ENCODE data around the gene FMN1. TPM values are rescaled to one million over a fixed set of nuclear protein-coding genes. Genes with fewer than 3 reads are reported as not detected.

The FMN1 gene
- total RNA-seq, 2 donors from 2014 or later = 26.9 to 27.5 TPM

GRCh38 chr15:32819448-32819847, 375.1 kb downstream of the FMN1 start:
- ATAC-seq (ENCODE audit: insufficient number of reproducible peaks, low FRiP score, low read depth) = no peak

DNA sequence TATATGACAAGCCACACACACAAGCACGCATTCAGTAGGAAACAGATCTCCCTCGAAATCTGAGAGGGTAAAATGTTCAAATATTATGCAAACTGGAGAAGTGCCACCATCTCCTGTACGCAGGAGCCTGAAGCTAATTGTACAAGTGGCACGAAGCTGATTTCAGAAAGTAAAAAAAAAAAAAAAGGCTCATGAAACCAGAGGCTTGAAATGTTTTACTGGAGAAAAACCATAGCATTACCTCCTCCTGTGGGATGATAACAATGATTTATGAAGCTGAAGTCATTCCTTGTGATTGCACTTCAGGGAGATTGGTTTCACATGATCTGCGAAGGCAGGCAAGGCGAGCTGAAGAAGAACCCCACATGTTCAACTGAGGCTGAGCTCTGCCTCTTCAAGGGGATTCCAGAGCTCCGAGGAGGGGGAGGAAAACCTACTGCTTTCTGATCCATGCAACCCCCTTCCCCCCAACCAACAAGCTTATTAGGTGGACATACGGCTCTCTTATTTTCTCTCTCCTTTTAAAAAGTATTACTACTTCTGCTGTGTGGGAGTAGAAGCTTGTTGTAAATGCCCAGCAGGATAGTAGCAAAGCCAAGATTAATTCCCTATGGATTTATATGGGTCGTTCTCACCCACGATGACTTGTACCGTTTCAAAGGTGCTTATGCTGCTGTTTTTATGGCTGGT, 375.6 kb downstream of the FMN1 start:
- Histone ChIP-seq H3K36me3 (no peaks in the 10 kb centered on the region), H3K9me3 (no peaks in the 10 kb centered on the region), H3K27ac (no peak overlapping the region), H3K27me3 (replicated peaks; ENCODE audit: insufficient read depth) (no peaks in the 10 kb centered on the region), H3K4me3 (no peak overlapping the region), H3K4me1 (ENCODE audit: control insufficient read depth in 1 of 2, low read depth in 2 of 2) (no peaks in the 10 kb centered on the region)
- ATAC-seq (ENCODE audit: insufficient number of reproducible peaks, low FRiP score, low read depth) = no peak
- TF ChIP-seq, protein P1, sequence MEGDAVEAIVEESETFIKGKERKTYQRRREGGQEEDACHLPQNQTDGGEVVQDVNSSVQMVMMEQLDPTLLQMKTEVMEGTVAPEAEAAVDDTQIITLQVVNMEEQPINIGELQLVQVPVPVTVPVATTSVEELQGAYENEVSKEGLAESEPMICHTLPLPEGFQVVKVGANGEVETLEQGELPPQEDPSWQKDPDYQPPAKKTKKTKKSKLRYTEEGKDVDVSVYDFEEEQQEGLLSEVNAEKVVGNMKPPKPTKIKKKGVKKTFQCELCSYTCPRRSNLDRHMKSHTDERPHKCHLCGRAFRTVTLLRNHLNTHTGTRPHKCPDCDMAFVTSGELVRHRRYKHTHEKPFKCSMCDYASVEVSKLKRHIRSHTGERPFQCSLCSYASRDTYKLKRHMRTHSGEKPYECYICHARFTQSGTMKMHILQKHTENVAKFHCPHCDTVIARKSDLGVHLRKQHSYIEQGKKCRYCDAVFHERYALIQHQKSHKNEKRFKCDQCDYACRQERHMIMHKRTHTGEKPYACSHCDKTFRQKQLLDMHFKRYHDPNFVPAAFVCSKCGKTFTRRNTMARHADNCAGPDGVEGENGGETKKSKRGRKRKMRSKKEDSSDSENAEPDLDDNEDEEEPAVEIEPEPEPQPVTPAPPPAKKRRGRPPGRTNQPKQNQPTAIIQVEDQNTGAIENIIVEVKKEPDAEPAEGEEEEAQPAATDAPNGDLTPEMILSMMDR (IDR thresholded peaks at IDR 0.05) = no peak
- DNase-seq (ENCODE audit: low spot score) = no peak

More at GRCh38 chr15:32819448-32819847, 375.1 kb downstream of the FMN1 start:
- no peak for DNase-seq (ENCODE audit: low spot score)
- Histone ChIP-seq H3K9me3 (no peaks in the 10 kb centered on the region), H3K4me1 (ENCODE audit: control insufficient read depth in 1 of 2, low read depth in 2 of 2) (no peaks in the 10 kb centered on the region), H3K4me3 (no peak overlapping the region), H3K27ac (no peak overlapping the region), H3K36me3 (no peaks in the 10 kb centered on the region), H3K27me3 (replicated peaks; ENCODE audit: insufficient read depth) (no peaks in the 10 kb centered on the region)
- TF ChIP-seq, protein P1 (IDR thresholded peaks at IDR 0.05) = no peak

DNA sequence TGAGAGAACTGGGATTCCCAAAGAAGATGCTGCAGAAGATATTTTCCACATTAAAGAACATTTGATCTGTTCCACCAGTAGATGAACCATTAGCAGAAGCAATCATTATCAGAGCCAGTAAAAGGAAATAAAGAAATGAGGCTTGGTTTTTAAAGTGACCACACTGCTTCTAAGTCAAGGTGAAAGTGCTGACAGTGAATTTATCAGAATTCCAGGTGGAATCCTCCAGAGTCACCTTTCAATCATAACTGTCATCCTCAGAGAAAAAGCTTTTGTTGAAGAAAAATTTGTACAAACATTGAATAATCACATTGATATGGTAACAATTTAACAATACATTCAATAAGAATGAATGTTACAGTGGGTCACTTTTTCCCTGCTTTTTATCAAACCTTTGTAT, 376.9 kb downstream of the FMN1 start:
- DNase-seq (ENCODE audit: low spot score) = no peak
- H3K36me3 ChIP-seq = no peaks in the 10 kb centered on the region
- H3K4me3 ChIP-seq = no peak overlapping the region
- no peaks in the 10 kb centered on the region for H3K9me3 ChIP-seq
- no peak overlapping the region for H3K27ac ChIP-seq
- no peak for ATAC-seq (ENCODE audit: insufficient number of reproducible peaks, low FRiP score, low read depth)
- H3K27me3 ChIP-seq (replicated peaks; ENCODE audit: insufficient read depth) = no peaks in the 10 kb centered on the region
- TF ChIP-seq, protein P1 (IDR thresholded peaks at IDR 0.05) = no peak
- no peaks in the 10 kb centered on the region for H3K4me1 ChIP-seq (ENCODE audit: control insufficient read depth in 1 of 2, low read depth in 2 of 2)

GRCh38 chr15:32807331-32807730, 387.2 kb downstream of the FMN1 start:
- no peak for ATAC-seq (ENCODE audit: insufficient number of reproducible peaks, low FRiP score, low read depth)
- H3K27ac ChIP-seq = no peak overlapping the region
- TF ChIP-seq, protein P1 (IDR thresholded peaks at IDR 0.05) = no peak
- H3K4me1 ChIP-seq (ENCODE audit: control insufficient read depth in 1 of 2, low read depth in 2 of 2) = no peaks in the 10 kb centered on the region
- no peaks in the 10 kb centered on the region for H3K27me3 ChIP-seq (replicated peaks; ENCODE audit: insufficient read depth)
- no peaks in the 10 kb centered on the region for H3K9me3 ChIP-seq
- H3K36me3 ChIP-seq = no peaks in the 10 kb centered on the region
- no peak for DNase-seq (ENCODE audit: low spot score)
- H3K4me3 ChIP-seq = no peak overlapping the region

DNA sequence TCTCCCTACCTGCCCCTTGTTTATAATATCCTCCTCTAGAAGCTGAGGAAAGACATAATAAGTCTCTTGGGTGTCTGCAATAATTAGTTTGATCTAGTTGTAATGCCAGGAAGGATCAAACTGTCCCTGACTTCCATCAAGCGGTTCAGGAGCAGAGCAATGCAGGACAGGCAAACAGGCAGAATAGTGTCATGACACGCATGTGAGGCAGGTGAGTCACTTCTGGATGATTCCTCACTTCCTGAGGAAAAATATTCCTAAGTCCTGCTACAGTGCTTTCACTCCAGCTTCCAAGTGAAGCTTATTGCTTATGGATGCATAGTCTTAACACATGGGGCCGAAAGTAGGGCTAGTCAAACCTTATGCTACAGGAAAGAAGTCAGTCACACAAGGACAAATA, 390.9 kb downstream of the FMN1 start:
- no peak overlapping the region for H3K27ac ChIP-seq
- DNase-seq (ENCODE audit: low spot score) (no peak), ATAC-seq (ENCODE audit: insufficient number of reproducible peaks, low FRiP score, low read depth) (no peak)
- H3K4me1 ChIP-seq (ENCODE audit: control insufficient read depth in 1 of 2, low read depth in 2 of 2) = no peaks in the 10 kb centered on the region
- no peak overlapping the region for H3K4me3 ChIP-seq
- no peaks in the 10 kb centered on the region for H3K36me3 ChIP-seq
- TF ChIP-seq, protein P1 (IDR thresholded peaks at IDR 0.05) = no peak
- H3K27me3 ChIP-seq (replicated peaks; ENCODE audit: insufficient read depth) = no peaks in the 10 kb centered on the region
- no peaks in the 10 kb centered on the region for H3K9me3 ChIP-seq
